B cell (primary cell): ENCODE measurements around the gene PRPSAP1. TPM values are rescaled to one million over a fixed set of nuclear protein-coding genes. Genes with fewer than 3 reads are reported as not detected.

Source experiments
- ATAC-seq: fragments of 200-7000 bp; cut with Tn5 transposase; one replicate; pipeline ENCODE4 v1.10.0; 2021; ENCODE audit warnings: low read depth, mild to moderate bottlenecking, moderate number of reproducible peaks, moderate library complexity
- CTCF ChIA-PET: fragments of 350-600 bp; sonication (Branson Sonifier 250); formaldehyde crosslinking; loops from one replicate; lab custom pipeline; 2021; ENCODE audit warnings: antibody characterized with exemption, inconsistent platforms; lab: Charles Lee
- POLR2A ChIA-PET: fragments of 350-600 bp; sonication (Branson Sonifier 250); formaldehyde crosslinking; loops from one replicate; lab custom pipeline; 2021; ENCODE audit warnings: antibody characterized with exemption; lab: Charles Lee
- DNase-seq: peaks from one replicate; pipeline ENCODE4 v3.0.0; 2013
- H2AFZ ChIP-seq: 2 replicates; pipeline ENCODE4 v1.6.1; 2012; ENCODE audit warnings: mild to moderate bottlenecking, low read depth, low read length; ENCODE audit not compliant: insufficient read depth, poor library complexity, severe bottlenecking
- H3K27ac ChIP-seq, 2 donors: 1 replicate in 1 of 2; 2 replicates in 1 of 2; pipeline ENCODE4 v1.5.1; 2012 to 2013; ENCODE audit warnings: low read length in 2 of 2, mild to moderate bottlenecking in 2 of 2, moderate library complexity in 1 of 2
- H3K27me3 ChIP-seq, 4 experiments: fragments of 200-600 bp in 1 of 4; sonication (generic) in 1 of 4; replicated peaks in 1 of 4; 1 replicate in 2 of 4; 2 replicates in 2 of 4; pipeline versions ENCODE4 v1.6.1 to v1.7.0; 2013 to 2016; ENCODE audit warnings: low read length in 3 of 4, mild to moderate bottlenecking in 2 of 4, mixed read lengths in 1 of 4, moderate library complexity in 1 of 4; ENCODE audit not compliant: insufficient read depth in 4 of 4, control insufficient read depth in 3 of 4; ENCODE audit errors: control extremely low read depth in 1 of 4
- H3K36me3 ChIP-seq, 2 experiments: replicated peaks in 1 of 2; 1 replicate in 1 of 2; 2 replicates in 1 of 2; pipeline versions ENCODE4 v1.6.1 to v1.7.1; 2013; ENCODE audit warnings: low read length in 1 of 2; ENCODE audit not compliant: insufficient read depth in 2 of 2, control insufficient read depth in 1 of 2; ENCODE audit errors: control extremely low read depth in 1 of 2, extremely low read depth in 1 of 2
- H3K4me1 ChIP-seq, 2 donors: fragments of 200-600 bp in 1 of 2; sonication (generic) in 1 of 2; 1 replicate in 1 of 2; 2 replicates in 1 of 2; pipeline versions ENCODE4 v1.5.1 to v1.6.1; 2013 to 2017; ENCODE audit warnings: low read length in 2 of 2; ENCODE audit not compliant: control insufficient read depth in 2 of 2, insufficient read depth in 2 of 2
- H3K4me2 ChIP-seq: replicated peaks from 2 replicates; pipeline ENCODE3; 2012; ENCODE audit warnings: mild to moderate bottlenecking, low read depth, low read length; ENCODE audit not compliant: poor library complexity, severe bottlenecking
- H3K4me3 ChIP-seq, 5 experiments: fragments of 200-600 bp in 1 of 5; sonication (generic) in 1 of 5; 1 replicate in 3 of 5; 2 replicates in 2 of 5; pipeline versions ENCODE4 v1.5.1 to v1.7.0; 2011 to 2016; ENCODE audit warnings: low read length in 4 of 5, mild to moderate bottlenecking in 4 of 5, low read depth in 2 of 5, control low read depth in 1 of 5, moderate library complexity in 1 of 5; ENCODE audit not compliant: insufficient read depth in 1 of 5; ENCODE audit errors: control extremely low read depth in 1 of 5, extremely low read depth in 1 of 5
- H3K79me2 ChIP-seq: fragments of 200-600 bp; sonication (generic); one replicate; pipeline ENCODE4 v1.6.0; 2016; ENCODE audit warnings: low read length; ENCODE audit not compliant: control insufficient read depth, insufficient read depth
- H3K9ac ChIP-seq: fragments of 200-600 bp; sonication (generic); 2 replicates; pipeline ENCODE4 v1.6.1; 2017; ENCODE audit warnings: mild to moderate bottlenecking, low read length, moderate library complexity
- H3K9me3 ChIP-seq, 3 donors: one replicate each; pipeline versions ENCODE4 v1.6.1 to v1.7.1; 2013; ENCODE audit warnings: low read length in 2 of 3; ENCODE audit not compliant: control insufficient read depth in 2 of 3, insufficient read depth in 1 of 3; ENCODE audit errors: control extremely low read depth in 1 of 3
- H4K20me1 ChIP-seq: 2 replicates; pipeline ENCODE4 v1.6.0; 2012; ENCODE audit warnings: mild to moderate bottlenecking, low read length; ENCODE audit not compliant: insufficient read depth, control insufficient read depth, poor library complexity, severe bottlenecking
- H3K27ac Mint-ChIP-seq: one replicate; pipeline ENCODE4 v1.8.0; 2021; ENCODE audit warnings: mixed read lengths
- H3K27me3 Mint-ChIP-seq: one replicate; pipeline ENCODE4 v1.8.0; 2021; ENCODE audit warnings: mixed read lengths
- H3K4me1 Mint-ChIP-seq: one replicate; pipeline ENCODE4 v1.8.0; 2021; ENCODE audit warnings: mixed read lengths
- H3K4me3 Mint-ChIP-seq: one replicate; pipeline ENCODE4 v1.8.0; 2021; ENCODE audit warnings: mixed read lengths
- H3K9me3 Mint-ChIP-seq: one replicate; pipeline ENCODE4 v1.8.0; 2022; ENCODE audit warnings: mixed read lengths; ENCODE audit not compliant: insufficient read depth
- CTCF ChIP-seq: fragments of 200-600 bp; IDR thresholded peaks from one replicate; pipeline ENCODE4 v1.8.0; 2022; ENCODE audit warnings: antibody characterized with exemption, mild to moderate bottlenecking
- EZH2 ChIP-seq: IDR thresholded peaks from 2 replicates; pipeline ENCODE4 v1.6.1; 2012; ENCODE audit warnings: borderline replicate concordance, low read depth, mild to moderate bottlenecking, moderate library complexity, low read length; ENCODE audit not compliant: insufficient read depth, poor library complexity, severe bottlenecking
- WGBS: methylation state at CpG from one replicate; pipeline ENCODE4 v1.1.5; 2013; ENCODE audit warnings: missing lambda C conversion rate; ENCODE audit not compliant: insufficient coverage; 5-methylcytosine and 5-hydroxymethylcytosine counted together
- intact Hi-C: fragments of 100-400 bp; cut with micrococcal nuclease; formaldehyde crosslinking; loops from one replicate; pipeline ENCODE4 v1.10.0; 2022
- polyA plus RNA-seq: library from polyadenylated mRNA; depleted of rRNA; stranded (reverse); fragments of >200 nt; gene quantifications from 2 replicates; pipeline ENCODE4 v1.2.3, GENCODE V29; 2012
- total RNA-seq, 2 donors: library from RNA; stranded (reverse); fragments of 120-200 nt in 1 of 2; gene quantifications; 1 replicate in 1 of 2; 2 replicates in 1 of 2; pipeline versions ENCODE4 v1.2.3 to v1.2.4, GENCODE V29; 2013 to 2022

The PRPSAP1 gene
- total and polyA plus RNA-seq, 2 donors (not counting 1 experiment from before 2014, with no cell fraction given) = 45.5 to 61.4 TPM

GRCh38 chr17:76277300-76278267, 76.1 kb downstream of the PRPSAP1 start:
- no peak overlapping the region for H3K4me3 ChIP-seq
- H4K20me1 ChIP-seq = no peaks in the 10 kb centered on the region
- 97% methylated on average over 31 of the region's 31 CpGs for WGBS
- no peak overlapping the region for H3K4me2 ChIP-seq
- no peak overlapping the region for H3K4me3 Mint-ChIP-seq
- peaks cover 47% of the 10 kb centered on the region for H3K4me1 Mint-ChIP-seq
- no peaks in the 10 kb centered on the region for H3K79me2 ChIP-seq
- DNase-seq = peak; percentile 52
- no peak overlapping the region for H2AFZ ChIP-seq
- no peak overlapping the region for H3K27ac ChIP-seq
- ChIA-PET CTCF (interaction anchor here (0.9 to 16.7 kb wide), 9 partner anchors 8 to 263 kb away, joined by 3 to 435 read pairs (median 40); partner anchors contain the start of gene UBALD2), POLR2A (interaction anchor here (2.4 kb wide), 1 partner anchor 157 kb away, joined by 8 read pairs; no protein-coding TSS in a partner anchor)
- H3K27me3 ChIP-seq = no peaks in the 10 kb centered on the region
- H3K27ac Mint-ChIP-seq = peak overlapping the region; percentile 7
- H3K27me3 Mint-ChIP-seq = no peaks in the 10 kb centered on the region
- no peak overlapping the region for H3K9ac ChIP-seq
- no peaks in the 10 kb centered on the region for H3K36me3 ChIP-seq
- H3K9me3 Mint-ChIP-seq = no peaks in the 10 kb centered on the region
- intact Hi-C loops = loop anchor here (2.0 to 10.0 kb wide), 2 partner anchors 15 to 217 kb away; no protein-coding TSS in a partner anchor
- H3K9me3 ChIP-seq = peaks cover 0 to 5% (median 0%) of the 10 kb centered on the region in 3 donors
- peaks cover 39 to 46% of the 10 kb centered on the region in 2 donors for H3K4me1 ChIP-seq
- no peak for ATAC-seq
- TF ChIP-seq CTCF (no peak), EZH2 (no peak)
